ENCODE results near the gene OR2T12.
"Not testable (repeated sequence)": the region's sequence is repeated elsewhere in the genome, so short reads cannot be mapped to it uniquely, and the experiment has no call there.

OR2T12 gene

GRCh38 chr1:248324468-248324867, 21.2 kb upstream of the OR2T12 start, which contains the start of gene OR2M7:
TSS of gene OR2M7 (minus strand) at chr1:248324568. CDS start at chr1:248324568, 0 bp downstream.
- Histone ChIP-seq H3K4me3 (ENCODE audit: low read length) (no peak within 1 kb of the TSS), H4K20me1 (ENCODE audit: insufficient read depth, low read length) (no peaks in the 10 kb centered on the region), H2AFZ (ENCODE audit: low read length) (no peak within 1 kb of the TSS), H3K27ac (ENCODE audit: low read length) (no peak within 1 kb of the TSS), H3K9me3 (replicated peaks; ENCODE audit: insufficient read depth, low read length) (no peaks in the 10 kb centered on the region), H3K9ac (ENCODE audit: low read length) (no peak within 1 kb of the TSS), H3K79me2 (ENCODE audit: low read length) (no peaks in the 10 kb centered on the region), H3K36me3 (replicated peaks; ENCODE audit: insufficient read depth, low read length) (no peaks in the 10 kb centered on the region), H3K4me1 (ENCODE audit: low read length) (no peaks in the 10 kb centered on the region), H3K27me3 (replicated peaks; ENCODE audit: insufficient read depth, low read length) (no peaks in the 10 kb centered on the region), H3K4me2 (ENCODE audit: low read depth, low read length) (no peak within 1 kb of the TSS), H3K9me2 (replicated peaks; ENCODE audit: insufficient read depth, low read length) (no peaks in the 10 kb centered on the region), H3F3A (ENCODE audit: insufficient read depth, low read length) (no peaks in the 10 kb centered on the region)
- TF ChIP-seq EZH2phosphoT487 (IDR thresholded peaks at IDR 0.05; ENCODE audit: low read length): no peak
- no peak for TF ChIP-seq EZH2 (optimal IDR thresholded peaks at IDR 0.05; ENCODE audit: low read depth, low read length)
- TF ChIP-seq CTCF (IDR thresholded peaks at IDR 0.05; ENCODE audit: low read length): no peak
- no peak for DNase-seq

GRCh38 chr1:248316796-248317195, 13.6 kb upstream of the OR2T12 start:
- Histone ChIP-seq H2AFZ (ENCODE audit: low read length) (no peak overlapping the region), H3K4me3 (ENCODE audit: low read length) (no peak overlapping the region), H3K4me2 (ENCODE audit: low read depth, low read length) (no peak overlapping the region), H3K9ac (ENCODE audit: low read length) (no peak overlapping the region), H3K9me2 (replicated peaks; ENCODE audit: insufficient read depth, low read length) (no peaks in the 10 kb centered on the region), H3K4me1 (ENCODE audit: low read length) (no peaks in the 10 kb centered on the region), H3K79me2 (ENCODE audit: low read length) (no peaks in the 10 kb centered on the region), H3K27ac (ENCODE audit: low read length) (no peak overlapping the region), H3K27me3 (replicated peaks; ENCODE audit: insufficient read depth, low read length) (no peaks in the 10 kb centered on the region), H3K9me3 (replicated peaks; ENCODE audit: insufficient read depth, low read length) (no peaks in the 10 kb centered on the region), H3K36me3 (replicated peaks; ENCODE audit: insufficient read depth, low read length) (no peaks in the 10 kb centered on the region), H4K20me1 (ENCODE audit: insufficient read depth, low read length) (no peaks in the 10 kb centered on the region), H3F3A (ENCODE audit: insufficient read depth, low read length) (no peaks in the 10 kb centered on the region)
- TF ChIP-seq EZH2 (optimal IDR thresholded peaks at IDR 0.05; ENCODE audit: low read depth, low read length): no peak
- no peak for TF ChIP-seq CTCF (IDR thresholded peaks at IDR 0.05; ENCODE audit: low read length)
- TF ChIP-seq EZH2phosphoT487 (IDR thresholded peaks at IDR 0.05; ENCODE audit: low read length): no peak
- no peak for DNase-seq

DNA sequence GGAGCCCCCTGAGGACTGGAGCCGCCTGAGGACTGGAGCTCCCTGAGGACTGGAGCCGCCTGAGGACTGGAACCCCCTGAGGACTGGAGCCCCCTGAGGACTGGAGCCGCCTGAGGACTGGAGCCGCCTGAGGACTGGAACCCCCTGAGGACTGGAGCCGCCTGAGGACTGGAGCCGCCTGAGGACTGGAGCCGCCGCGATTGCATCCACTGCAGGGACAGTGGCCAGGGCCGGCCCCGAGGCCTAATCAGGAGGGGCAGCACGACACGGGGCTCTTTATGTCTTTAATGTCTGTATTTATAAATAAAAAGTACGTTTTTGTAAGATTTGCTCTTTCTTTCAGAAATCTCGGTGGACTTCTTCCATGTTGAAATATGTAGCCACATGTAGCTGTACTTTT, 3.5 kb upstream of the OR2T12 start:
- DNase-seq; H2AFZ ChIP-seq (ENCODE audit: low read length); H3K36me3 ChIP-seq (replicated peaks; ENCODE audit: insufficient read depth, low read length); H3F3A ChIP-seq (ENCODE audit: insufficient read depth, low read length); H4K20me1 ChIP-seq (ENCODE audit: insufficient read depth, low read length); H3K4me1 ChIP-seq (ENCODE audit: low read length); H3K27me3 ChIP-seq (replicated peaks; ENCODE audit: insufficient read depth, low read length); H3K79me2 ChIP-seq (ENCODE audit: low read length); H3K9ac ChIP-seq (ENCODE audit: low read length); H3K27ac ChIP-seq (ENCODE audit: low read length); H3K9me2 ChIP-seq (replicated peaks; ENCODE audit: insufficient read depth, low read length); H3K9me3 ChIP-seq (replicated peaks; ENCODE audit: insufficient read depth, low read length); H3K4me3 ChIP-seq (ENCODE audit: low read length); H3K4me2 ChIP-seq (ENCODE audit: low read depth, low read length): not testable (repeated sequence)

GRCh38 chr1:248306103-248306502, 2.9 kb upstream of the OR2T12 start:
- H4K20me1 ChIP-seq (ENCODE audit: insufficient read depth, low read length): no peaks in the 10 kb centered on the region
- no peak for DNase-seq
- no peaks in the 10 kb centered on the region for H3K79me2 ChIP-seq (ENCODE audit: low read length)
- no peak overlapping the region for H3K4me3 ChIP-seq (ENCODE audit: low read length)
- TF ChIP-seq EZH2phosphoT487 (IDR thresholded peaks at IDR 0.05; ENCODE audit: low read length) (no peak), EZH2 (optimal IDR thresholded peaks at IDR 0.05; ENCODE audit: low read depth, low read length) (no peak), CTCF (IDR thresholded peaks at IDR 0.05; ENCODE audit: low read length) (no peak)
- no peaks in the 10 kb centered on the region for H3K27me3 ChIP-seq (replicated peaks; ENCODE audit: insufficient read depth, low read length)
- H2AFZ ChIP-seq (ENCODE audit: low read length): no peak overlapping the region
- no peaks in the 10 kb centered on the region for H3K9me3 ChIP-seq (replicated peaks; ENCODE audit: insufficient read depth, low read length)
- no peaks in the 10 kb centered on the region for H3K9me2 ChIP-seq (replicated peaks; ENCODE audit: insufficient read depth, low read length)
- H3K4me2 ChIP-seq (ENCODE audit: low read depth, low read length): no peak overlapping the region
- no peak overlapping the region for H3K27ac ChIP-seq (ENCODE audit: low read length)
- H3K36me3 ChIP-seq (replicated peaks; ENCODE audit: insufficient read depth, low read length): no peaks in the 10 kb centered on the region
- H3K9ac ChIP-seq (ENCODE audit: low read length): no peak overlapping the region
- H3K4me1 ChIP-seq (ENCODE audit: low read length): no peaks in the 10 kb centered on the region
- no peaks in the 10 kb centered on the region for H3F3A ChIP-seq (ENCODE audit: insufficient read depth, low read length)

- H3K9me3 ChIP-seq (replicated peaks; ENCODE audit: insufficient read depth, low read length); DNase-seq: not testable (repeated sequence)
Measured at GRCh38 chr1:248305672-248306071, 2.4 kb upstream of the OR2T12 start.

More at GRCh38 chr1:248305672-248306071, 2.4 kb upstream of the OR2T12 start:
- H3K79me2 ChIP-seq (ENCODE audit: low read length); H3K36me3 ChIP-seq (replicated peaks; ENCODE audit: insufficient read depth, low read length); H3F3A ChIP-seq (ENCODE audit: insufficient read depth, low read length); H3K27ac ChIP-seq (ENCODE audit: low read length); H3K4me3 ChIP-seq (ENCODE audit: low read length); H3K27me3 ChIP-seq (replicated peaks; ENCODE audit: insufficient read depth, low read length); H2AFZ ChIP-seq (ENCODE audit: low read length); H3K9me2 ChIP-seq (replicated peaks; ENCODE audit: insufficient read depth, low read length); H3K9ac ChIP-seq (ENCODE audit: low read length); H3K4me2 ChIP-seq (ENCODE audit: low read depth, low read length); H4K20me1 ChIP-seq (ENCODE audit: insufficient read depth, low read length); H3K4me1 ChIP-seq (ENCODE audit: low read length): not testable (repeated sequence)
